Activated naive CD8-positive, alpha-beta T cell treated with anti-CD3 and anti-CD28 coated beads, Interleukin-2, amount 10 ng/mL, durations not matched to agents 7 days and 5 days (primary cell): ENCODE data around the gene SLC26A4. TPM values are rescaled to one million over a fixed set of nuclear protein-coding genes. Genes with fewer than 3 reads are reported as not detected.

Source experiments
- ATAC-seq: fragments of 150-1000 bp; cut with Tn5 transposase; one replicate; pipeline ENCODE4 v1.10.0; 2021; ENCODE audit warnings: low read depth, moderate library complexity
- POLR2A ChIA-PET: fragments of 350-600 bp; sonication (Branson Sonifier 250); formaldehyde crosslinking; loops from one replicate; lab custom pipeline; 2021; ENCODE audit warnings: antibody characterized with exemption; lab: Charles Lee
- DNase-seq: peaks from one replicate; pipeline ENCODE4 v3.0.0; 2021
- H3K27ac Mint-ChIP-seq: one replicate; pipeline ENCODE4 v1.8.0; 2022; ENCODE audit warnings: mild to moderate bottlenecking, mixed read lengths
- H3K27me3 Mint-ChIP-seq: one replicate; pipeline ENCODE4 v1.8.0; 2022; ENCODE audit warnings: mild to moderate bottlenecking, moderate library complexity, mixed read lengths
- H3K36me3 Mint-ChIP-seq: one replicate; pipeline ENCODE4 v1.8.0; 2021; ENCODE audit warnings: mild to moderate bottlenecking, mixed read lengths
- H3K4me1 Mint-ChIP-seq: one replicate; pipeline ENCODE4 v1.8.0; 2021; ENCODE audit warnings: mixed read lengths
- H3K4me3 Mint-ChIP-seq: one replicate; pipeline ENCODE4 v1.8.0; 2022; ENCODE audit warnings: mild to moderate bottlenecking, moderate library complexity, mixed read lengths
- H3K9me3 Mint-ChIP-seq: one replicate; pipeline ENCODE4 v1.8.0; 2021; ENCODE audit warnings: mixed read lengths
- total RNA-seq, 2 experiments: library from RNA; stranded (reverse); gene quantifications; one replicate each; pipeline ENCODE4 v1.2.3, GENCODE V29; 2021

Gene SLC26A4
- total RNA-seq, 2 experiments from 2014 or later: 0.17 to 0.97 TPM

GRCh38 chr7:107712896-107713295, 52.3 kb downstream of the SLC26A4 start:
- POLR2A ChIA-PET: no interaction called here
- peaks cover 7% of the 10 kb centered on the region for H3K36me3 Mint-ChIP-seq
- no peaks in the 10 kb centered on the region for H3K4me1 Mint-ChIP-seq
- no peak overlapping the region for H3K4me3 Mint-ChIP-seq
- H3K27me3 Mint-ChIP-seq: no peaks in the 10 kb centered on the region
- ATAC-seq (no peak), DNase-seq (no peak)
- no peaks in the 10 kb centered on the region for H3K9me3 Mint-ChIP-seq
- H3K27ac Mint-ChIP-seq: no peak overlapping the region

GRCh38 chr7:107715531-107715930, 54.9 kb downstream of the SLC26A4 start:
- H3K27me3 Mint-ChIP-seq: no peaks in the 10 kb centered on the region
- peaks cover 2% of the 10 kb centered on the region for H3K36me3 Mint-ChIP-seq
- no peak overlapping the region for H3K4me3 Mint-ChIP-seq
- POLR2A ChIA-PET: interaction anchor here (0.6 kb wide), 1 partner anchor 14 kb away, joined by 3 read pairs; no protein-coding TSS in a partner anchor
- no peaks in the 10 kb centered on the region for H3K4me1 Mint-ChIP-seq
- no peaks in the 10 kb centered on the region for H3K9me3 Mint-ChIP-seq
- no peak for ATAC-seq
- no peak for DNase-seq
- H3K27ac Mint-ChIP-seq: no peak overlapping the region

GRCh38 chr7:107718456-107719193, 58.0 kb downstream of the SLC26A4 start:
- ATAC-seq (no peak), DNase-seq (no peak)
- Mint-ChIP-seq H3K4me3 (no peak overlapping the region), H3K4me1 (no peaks in the 10 kb centered on the region), H3K9me3 (no peaks in the 10 kb centered on the region), H3K27me3 (peaks cover 2% of the 10 kb centered on the region), H3K36me3 (no peaks in the 10 kb centered on the region), H3K27ac (no peak overlapping the region)
- POLR2A ChIA-PET: no interaction called here

- Mint-ChIP-seq H3K4me3 (no peak overlapping the region), H3K4me1 (no peaks in the 10 kb centered on the region), H3K27me3 (peaks cover 2% of the 10 kb centered on the region), H3K27ac (no peak overlapping the region), H3K9me3 (no peaks in the 10 kb centered on the region), H3K36me3 (no peaks in the 10 kb centered on the region)
- POLR2A ChIA-PET: no interaction called here
- ATAC-seq: no peak
- no peak for DNase-seq
Observed at GRCh38 chr7:107721286-107721685, 60.7 kb downstream of the SLC26A4 start.

GRCh38 chr7:107723255-107723654, 62.6 kb downstream of the SLC26A4 start:
- Mint-ChIP-seq H3K27me3 (peaks cover 13% of the 10 kb centered on the region), H3K9me3 (no peaks in the 10 kb centered on the region), H3K27ac (no peak overlapping the region), H3K4me1 (no peaks in the 10 kb centered on the region), H3K36me3 (no peaks in the 10 kb centered on the region), H3K4me3 (no peak overlapping the region)
- DNase-seq: no peak
- ATAC-seq: no peak
- POLR2A ChIA-PET: no interaction called here

- Mint-ChIP-seq H3K27ac (no peak overlapping the region), H3K4me3 (no peak overlapping the region), H3K36me3 (no peaks in the 10 kb centered on the region), H3K27me3 (peaks cover 19% of the 10 kb centered on the region), H3K4me1 (no peaks in the 10 kb centered on the region), H3K9me3 (no peaks in the 10 kb centered on the region)
- DNase-seq (no peak), ATAC-seq (no peak)
- POLR2A ChIA-PET: interaction anchor here (1.8 kb wide), 1 partner anchor 18 kb away, joined by 5 read pairs; the partner anchor contains the start of gene CBLL1
Observed at GRCh38 chr7:107725138-107725740, 64.6 kb downstream of the SLC26A4 start.

- Mint-ChIP-seq H3K27me3 (peaks cover 19% of the 10 kb centered on the region), H3K4me1 (no peaks in the 10 kb centered on the region), H3K9me3 (no peaks in the 10 kb centered on the region), H3K27ac (no peak overlapping the region), H3K4me3 (no peak overlapping the region), H3K36me3 (no peaks in the 10 kb centered on the region)
- POLR2A ChIA-PET: interaction anchor here (1.8 kb wide), 1 partner anchor 17 kb away, joined by 5 read pairs; the partner anchor contains the start of gene CBLL1
- no peak for ATAC-seq
- no peak for DNase-seq
Observed at GRCh38 chr7:107726356-107727130, 65.9 kb downstream of the SLC26A4 start.

GRCh38 chr7:107728276-107728675, 67.6 kb downstream of the SLC26A4 start:
- POLR2A ChIA-PET: interaction anchor here (1.2 kb wide), 1 partner anchor 15 kb away, joined by 3 read pairs; no protein-coding TSS in a partner anchor
- DNase-seq (no peak), ATAC-seq (no peak)
- H3K36me3 Mint-ChIP-seq: no peaks in the 10 kb centered on the region
- H3K27me3 Mint-ChIP-seq: peaks cover 17% of the 10 kb centered on the region
- H3K9me3 Mint-ChIP-seq: no peaks in the 10 kb centered on the region
- no peaks in the 10 kb centered on the region for H3K4me1 Mint-ChIP-seq
- no peak overlapping the region for H3K4me3 Mint-ChIP-seq
- H3K27ac Mint-ChIP-seq: no peak overlapping the region

- Mint-ChIP-seq H3K27me3 (no peaks in the 10 kb centered on the region), H3K27ac (peak overlapping the region; percentile 100), H3K4me3 (peak overlapping the region; percentile 95), H3K36me3 (no peaks in the 10 kb centered on the region), H3K9me3 (no peaks in the 10 kb centered on the region), H3K4me1 (peaks cover 20% of the 10 kb centered on the region)
- POLR2A ChIA-PET: interaction anchor here (0.6 to 2.6 kb wide), 23 partner anchors 8 to 827 kb away, joined by 3 to 19 read pairs (median 3); partner anchors contain the start of genes BCAP29, COG5, DLD and DNAJB9
- DNase-seq (peak; percentile 75), ATAC-seq (peak; percentile 41)
Observed at GRCh38 chr7:107742678-107743566, 82.3 kb downstream of the SLC26A4 start.

GRCh38 chr7:107743567-107744344, 83.1 kb downstream of the SLC26A4 start, which contains the start of gene CBLL1:
TSS of gene CBLL1 (plus strand) at chr7:107744142. CDS start at chr7:107744164, 22 bp downstream.
- Mint-ChIP-seq H3K4me1 (peaks cover 20% of the 10 kb centered on the region), H3K9me3 (no peaks in the 10 kb centered on the region), H3K27ac (peak within 1 kb of the TSS; percentile 100), H3K27me3 (no peaks in the 10 kb centered on the region), H3K36me3 (no peaks in the 10 kb centered on the region), H3K4me3 (peak within 1 kb of the TSS; percentile 95)
- peak; percentile 93 for ATAC-seq
- POLR2A ChIA-PET: interaction anchor here (0.6 to 2.6 kb wide), 23 partner anchors 9 to 826 kb away, joined by 3 to 19 read pairs (median 3); partner anchors contain the start of genes BCAP29, COG5, DLD and DNAJB9
- DNase-seq: peak; percentile 98

- POLR2A ChIA-PET: interaction anchor here (1.0 to 2.6 kb wide), 8 partner anchors 12 to 575 kb away, joined by 3 to 19 read pairs (median 8); partner anchors contain the start of genes DLD and HBP1
- Mint-ChIP-seq H3K27ac (peak overlapping the region; percentile 100), H3K4me3 (peak overlapping the region; percentile 95), H3K36me3 (no peaks in the 10 kb centered on the region), H3K27me3 (no peaks in the 10 kb centered on the region), H3K9me3 (no peaks in the 10 kb centered on the region), H3K4me1 (peaks cover 22% of the 10 kb centered on the region)
- peak; percentile 25 for ATAC-seq
- no peak for DNase-seq
Observed at GRCh38 chr7:107744345-107744750, 83.7 kb downstream of the SLC26A4 start.
